ENCODE data around the gene TBCK. TPM values are rescaled to one million over a fixed set of nuclear protein-coding genes. Genes with fewer than 3 reads are reported as not detected.

The TBCK gene
- polyA plus RNA-seq, 1 donor (not counting 4 experiments of a cell fraction or from before 2014, with no cell fraction given): 19.3 TPM

DNA sequence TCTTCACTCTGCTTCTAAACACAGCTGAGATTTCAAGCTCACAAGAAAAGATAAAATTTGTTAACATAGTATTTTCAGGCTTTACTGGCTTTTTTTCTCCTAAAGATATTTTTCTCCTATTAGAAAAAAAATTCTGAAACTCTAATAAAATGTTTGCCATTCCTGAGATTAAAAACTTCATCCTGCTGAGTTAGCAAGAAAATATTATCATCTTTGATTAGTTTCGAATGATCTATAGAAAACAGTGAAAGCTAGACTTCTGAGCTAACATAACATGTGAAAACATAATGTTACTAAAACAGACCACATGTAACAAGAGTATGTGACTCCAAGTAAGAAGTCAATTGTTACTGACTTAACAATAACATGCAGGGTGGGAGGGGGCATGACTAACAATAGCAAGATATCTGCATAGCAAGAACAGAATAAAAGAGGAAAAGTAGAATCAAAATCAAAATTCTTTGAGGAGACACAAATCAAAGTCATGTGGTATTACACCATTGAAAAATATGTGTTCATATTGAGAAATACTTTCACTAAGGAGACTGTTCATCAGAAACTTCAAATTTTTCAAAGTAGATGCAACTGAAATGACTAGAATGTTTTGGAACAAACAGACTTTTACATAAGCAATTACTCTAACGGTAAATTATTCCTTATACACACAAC is 14.5 kb downstream of the TBCK start:
- H3K9ac ChIP-seq (ENCODE audit: control insufficient read depth, extremely low read depth, insufficient read depth, low read length): no peak overlapping the region
- no peak overlapping the region for H3K4me3 ChIP-seq (ENCODE audit: control insufficient read depth in 2 of 3, extremely low read depth in 1 of 3, insufficient read depth in 2 of 3, low read depth in 1 of 3, low read length in 3 of 3)
- H3K4me2 ChIP-seq (ENCODE audit: control insufficient read depth, extremely low read depth, insufficient read depth, low read depth, low read length): no peak overlapping the region
- no peaks in the 10 kb centered on the region for H3K36me3 ChIP-seq (ENCODE audit: control insufficient read depth in 2 of 2, extremely low read depth in 1 of 2, insufficient read depth in 2 of 2, low read length in 2 of 2)
- dilution Hi-C loops (cut with MboI; ENCODE audit: extremely low pct_ligation_motif_present, low sequenced_read_pairs): no loop called here
- no peak overlapping the region for H2AFZ ChIP-seq (ENCODE audit: control insufficient read depth, low read length)
- H3K4me1 ChIP-seq (ENCODE audit: control insufficient read depth, extremely low read depth, insufficient read depth, low read length): no peaks in the 10 kb centered on the region
- no peaks in the 10 kb centered on the region for H3K27me3 ChIP-seq (ENCODE audit: control insufficient read depth, extremely low read depth, insufficient read depth, low read length)
- H4K20me1 ChIP-seq (ENCODE audit: control insufficient read depth, extremely low read depth, insufficient read depth, low read length): no peaks in the 10 kb centered on the region
- no peaks in the 10 kb centered on the region for H3K9me3 ChIP-seq (ENCODE audit: control insufficient read depth, low read depth, low read length)
- DNase-seq (ENCODE audit: low read depth, low spot score) (no peak), FAIRE-seq (no peak)
- H3K79me2 ChIP-seq (ENCODE audit: control insufficient read depth, insufficient read depth, low read length): no peaks in the 10 kb centered on the region
- TF ChIP-seq, protein P1, sequence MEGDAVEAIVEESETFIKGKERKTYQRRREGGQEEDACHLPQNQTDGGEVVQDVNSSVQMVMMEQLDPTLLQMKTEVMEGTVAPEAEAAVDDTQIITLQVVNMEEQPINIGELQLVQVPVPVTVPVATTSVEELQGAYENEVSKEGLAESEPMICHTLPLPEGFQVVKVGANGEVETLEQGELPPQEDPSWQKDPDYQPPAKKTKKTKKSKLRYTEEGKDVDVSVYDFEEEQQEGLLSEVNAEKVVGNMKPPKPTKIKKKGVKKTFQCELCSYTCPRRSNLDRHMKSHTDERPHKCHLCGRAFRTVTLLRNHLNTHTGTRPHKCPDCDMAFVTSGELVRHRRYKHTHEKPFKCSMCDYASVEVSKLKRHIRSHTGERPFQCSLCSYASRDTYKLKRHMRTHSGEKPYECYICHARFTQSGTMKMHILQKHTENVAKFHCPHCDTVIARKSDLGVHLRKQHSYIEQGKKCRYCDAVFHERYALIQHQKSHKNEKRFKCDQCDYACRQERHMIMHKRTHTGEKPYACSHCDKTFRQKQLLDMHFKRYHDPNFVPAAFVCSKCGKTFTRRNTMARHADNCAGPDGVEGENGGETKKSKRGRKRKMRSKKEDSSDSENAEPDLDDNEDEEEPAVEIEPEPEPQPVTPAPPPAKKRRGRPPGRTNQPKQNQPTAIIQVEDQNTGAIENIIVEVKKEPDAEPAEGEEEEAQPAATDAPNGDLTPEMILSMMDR (optimal IDR thresholded peaks at IDR 0.05 in 1 of 3, IDR thresholded peaks at IDR 0.05 in 1 of 3, conservative IDR thresholded peaks at IDR 0.05 in 1 of 3; ENCODE audit: extremely low read depth in 1 of 3, insufficient read depth in 2 of 3, low read length in 3 of 3): no peak
- no peak for TF ChIP-seq EZH2 (IDR thresholded peaks at IDR 0.05; ENCODE audit: low read length)
- no peaks in the 10 kb centered on the region for H3K9me1 ChIP-seq (ENCODE audit: control insufficient read depth, extremely low read depth, insufficient read depth, low read length)
- H3K27ac ChIP-seq (ENCODE audit: control insufficient read depth, insufficient read depth, low read length): no peak overlapping the region

DNA sequence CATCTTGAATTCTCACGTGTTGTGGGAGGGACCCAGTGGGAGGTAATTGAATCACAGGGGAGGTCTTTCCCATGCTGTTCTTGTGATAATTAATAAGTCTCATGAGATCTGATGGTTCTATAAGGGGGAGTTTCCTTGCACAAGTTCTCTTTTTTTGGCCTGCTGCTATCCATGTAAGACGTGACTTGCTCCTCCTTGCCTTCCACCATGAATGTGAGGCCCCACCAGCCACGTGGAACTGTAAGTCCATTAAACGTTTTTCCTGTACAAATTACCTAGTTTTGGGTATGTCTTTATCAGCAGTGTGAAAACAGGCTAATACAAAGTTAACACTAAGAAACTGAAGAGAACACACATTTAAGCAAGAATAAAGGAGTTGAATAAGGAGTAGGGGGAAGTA is 16.0 kb downstream of the TBCK start:
- TF ChIP-seq, protein P1 (optimal IDR thresholded peaks at IDR 0.05 in 1 of 3, IDR thresholded peaks at IDR 0.05 in 1 of 3, conservative IDR thresholded peaks at IDR 0.05 in 1 of 3; ENCODE audit: extremely low read depth in 1 of 3, insufficient read depth in 2 of 3, low read length in 3 of 3): no peak
- TF ChIP-seq EZH2 (IDR thresholded peaks at IDR 0.05; ENCODE audit: low read length): no peak
- no peak for FAIRE-seq

More for the DNA sequence above, 16.0 kb downstream of the TBCK start:
- Histone ChIP-seq H3K4me1 (ENCODE audit: control insufficient read depth, extremely low read depth, insufficient read depth, low read length) (no peaks in the 10 kb centered on the region), H3K9me3 (ENCODE audit: control insufficient read depth, low read depth, low read length) (no peaks in the 10 kb centered on the region), H3K9me1 (ENCODE audit: control insufficient read depth, extremely low read depth, insufficient read depth, low read length) (no peaks in the 10 kb centered on the region), H3K36me3 (ENCODE audit: control insufficient read depth in 2 of 2, extremely low read depth in 1 of 2, insufficient read depth in 2 of 2, low read length in 2 of 2) (no peaks in the 10 kb centered on the region), H3K4me3 (ENCODE audit: control insufficient read depth in 2 of 3, extremely low read depth in 1 of 3, insufficient read depth in 2 of 3, low read depth in 1 of 3, low read length in 3 of 3) (no peak overlapping the region), H2AFZ (ENCODE audit: control insufficient read depth, low read length) (no peak overlapping the region), H3K9ac (ENCODE audit: control insufficient read depth, extremely low read depth, insufficient read depth, low read length) (no peak overlapping the region), H3K4me2 (ENCODE audit: control insufficient read depth, extremely low read depth, insufficient read depth, low read depth, low read length) (no peak overlapping the region), H4K20me1 (ENCODE audit: control insufficient read depth, extremely low read depth, insufficient read depth, low read length) (no peaks in the 10 kb centered on the region), H3K79me2 (ENCODE audit: control insufficient read depth, insufficient read depth, low read length) (no peaks in the 10 kb centered on the region), H3K27me3 (ENCODE audit: control insufficient read depth, extremely low read depth, insufficient read depth, low read length) (no peaks in the 10 kb centered on the region), H3K27ac (ENCODE audit: control insufficient read depth, insufficient read depth, low read length) (no peak overlapping the region)
- DNase-seq (ENCODE audit: low read depth, low spot score): no peak
- dilution Hi-C loops (cut with MboI; ENCODE audit: extremely low pct_ligation_motif_present, low sequenced_read_pairs): no loop called here
